ENCODE results near the gene PYHIN1. TPM values are rescaled to one million over a fixed set of nuclear protein-coding genes. Genes with fewer than 3 reads are reported as not detected.
"Not testable (repeated sequence)": the region's sequence is repeated elsewhere in the genome, so short reads cannot be mapped to it uniquely, and the experiment has no call there.

PYHIN1 gene
- total and polyA plus RNA-seq, 9 donors: 0.06 to 0.32 (median 0.18) TPM; not detected in 1

GRCh38 chr1:159010391-159010790 lies 79.0 kb downstream of the PYHIN1 start:
- no CpG with 5 or more reads among the region's 5 CpGs for WGBS (ENCODE audit: insufficient coverage)
- H3K27ac ChIP-seq (ENCODE audit: low read length): peak overlapping the region; percentile 97
- no peaks in the 10 kb centered on the region for H3K9me3 ChIP-seq (replicated peaks; ENCODE audit: control insufficient read depth, low read depth, low read length)
- peak; percentile 18 for DNase-seq
- H3K4me1 ChIP-seq (ENCODE audit: control insufficient read depth, insufficient read depth, low read length): peaks cover 8% of the 10 kb centered on the region
- peaks cover under 1% of the 10 kb centered on the region for H3K36me3 ChIP-seq (ENCODE audit: control insufficient read depth, insufficient read depth, low read length)
- H3K27me3 ChIP-seq (ENCODE audit: control insufficient read depth, insufficient read depth, low read length): no peaks in the 10 kb centered on the region
- peak overlapping the region; percentile 53 for H3K4me3 ChIP-seq (ENCODE audit: low read length)

GRCh38 chr1:159011001-159011400 lies 79.6 kb downstream of the PYHIN1 start:
- Histone ChIP-seq H3K27ac (ENCODE audit: low read length) (peak overlapping the region; percentile 97), H3K4me3 (ENCODE audit: low read length) (peak overlapping the region; percentile 53)
- DNase-seq; H3K9me3 ChIP-seq (replicated peaks; ENCODE audit: control insufficient read depth, low read depth, low read length); H3K4me1 ChIP-seq (ENCODE audit: control insufficient read depth, insufficient read depth, low read length); H3K36me3 ChIP-seq (ENCODE audit: control insufficient read depth, insufficient read depth, low read length); H3K27me3 ChIP-seq (ENCODE audit: control insufficient read depth, insufficient read depth, low read length): not testable (repeated sequence)
- 73% methylated on average over 2 of the region's 9 CpGs for WGBS (ENCODE audit: insufficient coverage)

DNA sequence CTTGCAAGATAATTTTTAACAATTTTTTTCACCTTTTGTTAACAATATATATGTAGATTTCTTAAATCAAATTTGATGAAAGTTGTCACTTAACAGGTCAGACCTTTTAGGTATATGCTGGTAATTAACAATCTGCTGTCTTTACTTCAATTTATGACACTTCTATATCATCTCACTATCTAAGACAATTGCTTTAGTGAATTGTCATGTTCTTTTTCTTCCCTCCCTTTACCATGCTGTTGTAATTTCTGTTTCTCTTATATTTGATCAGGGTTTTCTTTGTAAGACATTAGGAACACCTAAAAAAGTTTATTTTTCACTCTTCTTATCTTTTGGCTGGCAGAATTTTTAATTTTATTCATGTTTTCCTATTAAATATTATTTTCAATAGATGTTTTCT lies 80.4 kb downstream of the PYHIN1 start:
- H3K27me3 ChIP-seq (ENCODE audit: control insufficient read depth, insufficient read depth, low read length): no peaks in the 10 kb centered on the region
- H3K4me1 ChIP-seq (ENCODE audit: control insufficient read depth, insufficient read depth, low read length): peaks cover 2% of the 10 kb centered on the region
- H3K36me3 ChIP-seq (ENCODE audit: control insufficient read depth, insufficient read depth, low read length): peaks cover 7% of the 10 kb centered on the region
- DNase-seq: no peak
- peak overlapping the region; percentile 53 for H3K4me3 ChIP-seq (ENCODE audit: low read length)
- H3K9me3 ChIP-seq (replicated peaks; ENCODE audit: control insufficient read depth, low read depth, low read length): no peaks in the 10 kb centered on the region
- H3K27ac ChIP-seq (ENCODE audit: low read length): peak overlapping the region; percentile 63

DNA sequence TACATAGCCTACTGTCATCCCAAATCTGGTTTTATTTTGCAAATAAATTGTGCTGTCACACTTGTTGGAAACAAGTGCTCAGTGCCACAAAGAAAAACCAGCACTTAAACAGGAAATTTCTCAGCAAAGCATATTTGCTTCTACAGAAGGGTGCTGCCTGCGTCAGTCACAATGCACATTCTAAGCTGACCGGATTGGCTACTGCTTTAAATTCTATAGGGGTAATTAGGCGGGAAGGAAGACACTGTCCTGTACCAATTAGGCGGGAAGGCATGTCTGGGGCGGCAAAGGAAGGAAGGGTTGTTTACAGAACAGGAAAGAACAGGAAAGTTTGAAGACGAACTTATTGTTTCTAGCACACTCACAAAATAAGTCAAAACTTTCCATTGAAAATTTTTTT lies 81.1 kb downstream of the PYHIN1 start:
- H3K27me3 ChIP-seq (ENCODE audit: control insufficient read depth, insufficient read depth, low read length): no peaks in the 10 kb centered on the region
- peak overlapping the region; percentile 63 for H3K27ac ChIP-seq (ENCODE audit: low read length)
- no peaks in the 10 kb centered on the region for H3K9me3 ChIP-seq (replicated peaks; ENCODE audit: control insufficient read depth, low read depth, low read length)
- DNase-seq: peak; percentile 69
- peak overlapping the region; percentile 53 for H3K4me3 ChIP-seq (ENCODE audit: low read length)
- WGBS (ENCODE audit: insufficient coverage): no CpG with 5 or more reads among the region's 6 CpGs
- peaks cover 2% of the 10 kb centered on the region for H3K4me1 ChIP-seq (ENCODE audit: control insufficient read depth, insufficient read depth, low read length)
- H3K36me3 ChIP-seq (ENCODE audit: control insufficient read depth, insufficient read depth, low read length): peaks cover 11% of the 10 kb centered on the region

- H3K36me3 ChIP-seq (ENCODE audit: control insufficient read depth, insufficient read depth, low read length): peaks cover 17% of the 10 kb centered on the region
- WGBS (ENCODE audit: insufficient coverage): 100% methylated on average over 1 of the region's 3 CpGs
- H3K27ac ChIP-seq (ENCODE audit: low read length): no peak overlapping the region
- DNase-seq: no peak
- no peaks in the 10 kb centered on the region for H3K9me3 ChIP-seq (replicated peaks; ENCODE audit: control insufficient read depth, low read depth, low read length)
- no peaks in the 10 kb centered on the region for H3K27me3 ChIP-seq (ENCODE audit: control insufficient read depth, insufficient read depth, low read length)
- peaks cover 2% of the 10 kb centered on the region for H3K4me1 ChIP-seq (ENCODE audit: control insufficient read depth, insufficient read depth, low read length)
- no peak overlapping the region for H3K4me3 ChIP-seq (ENCODE audit: low read length)
Measured at GRCh38 chr1:159014003-159014571, 82.7 kb downstream of the PYHIN1 start.

DNA sequence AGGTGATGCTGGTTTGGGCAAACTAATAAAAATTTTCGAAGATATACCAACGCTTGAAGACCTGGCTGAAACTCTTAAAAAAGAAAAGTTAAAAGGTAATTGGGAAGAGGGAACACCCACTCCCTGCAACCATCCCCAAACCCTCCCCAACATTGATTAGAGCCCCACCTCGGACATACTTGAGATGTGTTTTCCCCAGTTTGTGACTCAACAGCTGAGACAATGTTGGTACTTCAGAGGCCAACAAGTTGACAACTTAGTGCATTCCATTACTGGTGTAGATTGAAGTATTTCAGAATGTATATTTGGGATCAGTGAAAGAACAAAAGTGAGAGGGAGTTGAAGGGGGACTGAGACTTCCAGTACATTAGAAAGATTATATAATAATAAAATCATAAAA lies 83.5 kb downstream of the PYHIN1 start:
- DNase-seq: no peak
- WGBS (ENCODE audit: insufficient coverage): no CpG with 5 or more reads among the region's 3 CpGs
- Histone ChIP-seq H3K36me3 (ENCODE audit: control insufficient read depth, insufficient read depth, low read length) (peaks cover 21% of the 10 kb centered on the region), H3K4me1 (ENCODE audit: control insufficient read depth, insufficient read depth, low read length) (no peaks in the 10 kb centered on the region), H3K27ac (ENCODE audit: low read length) (no peak overlapping the region), H3K9me3 (replicated peaks; ENCODE audit: control insufficient read depth, low read depth, low read length) (no peaks in the 10 kb centered on the region), H3K4me3 (ENCODE audit: low read length) (no peak overlapping the region), H3K27me3 (ENCODE audit: control insufficient read depth, insufficient read depth, low read length) (no peaks in the 10 kb centered on the region)

GRCh38 chr1:159015440-159015909 lies 84.1 kb downstream of the PYHIN1 start:
- no peaks in the 10 kb centered on the region for H3K9me3 ChIP-seq (replicated peaks; ENCODE audit: control insufficient read depth, low read depth, low read length)
- 53% methylated on average over 2 of the region's 4 CpGs for WGBS (ENCODE audit: insufficient coverage)
- H3K27ac ChIP-seq (ENCODE audit: low read length): peak overlapping the region; percentile 31
- H3K4me3 ChIP-seq (ENCODE audit: low read length): no peak overlapping the region
- H3K4me1 ChIP-seq (ENCODE audit: control insufficient read depth, insufficient read depth, low read length): no peaks in the 10 kb centered on the region
- no peaks in the 10 kb centered on the region for H3K27me3 ChIP-seq (ENCODE audit: control insufficient read depth, insufficient read depth, low read length)
- H3K36me3 ChIP-seq (ENCODE audit: control insufficient read depth, insufficient read depth, low read length): peaks cover 23% of the 10 kb centered on the region
- peak; percentile 86 for DNase-seq

DNA sequence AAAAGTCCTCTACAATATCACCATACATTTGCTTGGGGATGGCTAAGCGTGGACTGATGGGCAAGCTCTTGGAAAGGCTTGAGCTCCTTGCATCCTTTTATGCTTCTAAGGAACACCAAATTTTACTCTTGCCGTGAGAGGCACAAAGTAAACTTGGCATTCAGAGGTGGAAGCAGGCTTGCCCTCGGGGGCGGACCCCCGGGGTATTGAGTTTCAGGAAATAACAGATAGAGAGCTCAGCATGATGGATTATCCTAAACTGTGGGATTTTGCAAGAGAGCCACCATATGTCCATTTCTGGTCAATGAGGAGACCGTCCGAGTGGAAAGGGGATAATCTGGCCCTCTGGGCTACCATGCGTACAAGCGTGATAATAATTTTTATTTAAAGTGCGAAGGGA lies 92.4 kb downstream of the PYHIN1 start:
- H3K4me3 ChIP-seq (ENCODE audit: low read length): no peak overlapping the region
- H3K4me1 ChIP-seq (ENCODE audit: control insufficient read depth, insufficient read depth, low read length): no peaks in the 10 kb centered on the region
- H3K27ac ChIP-seq (ENCODE audit: low read length): no peak overlapping the region
- no peak for DNase-seq
- peaks cover 16% of the 10 kb centered on the region for H3K36me3 ChIP-seq (ENCODE audit: control insufficient read depth, insufficient read depth, low read length)
- no peaks in the 10 kb centered on the region for H3K9me3 ChIP-seq (replicated peaks; ENCODE audit: control insufficient read depth, low read depth, low read length)
- 75% methylated on average over 6 of the region's 10 CpGs for WGBS (ENCODE audit: insufficient coverage)
- H3K27me3 ChIP-seq (ENCODE audit: control insufficient read depth, insufficient read depth, low read length): no peaks in the 10 kb centered on the region

DNA sequence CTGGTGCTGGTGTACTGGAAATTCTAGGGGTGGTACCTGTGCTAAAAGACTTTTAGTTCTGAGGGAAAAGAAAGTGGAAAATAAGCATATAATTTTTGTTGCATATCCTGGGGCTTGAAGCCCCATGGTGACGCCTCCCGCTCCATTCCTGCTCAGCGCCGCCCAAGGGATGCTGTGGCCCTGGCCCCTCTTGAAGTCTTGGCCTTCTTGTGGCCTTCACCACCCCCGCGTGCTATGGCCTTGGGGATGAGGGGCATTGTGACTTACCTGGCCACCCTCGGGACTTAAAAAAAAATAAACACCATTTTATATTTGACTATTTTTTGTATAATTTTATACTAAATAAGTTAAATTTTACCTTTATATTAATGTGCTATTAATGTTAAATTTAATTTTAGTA lies 93.7 kb downstream of the PYHIN1 start:
- Histone ChIP-seq H3K36me3 (ENCODE audit: control insufficient read depth, insufficient read depth, low read length) (peaks cover 11% of the 10 kb centered on the region), H3K27ac (ENCODE audit: low read length) (no peak overlapping the region), H3K27me3 (ENCODE audit: control insufficient read depth, insufficient read depth, low read length) (no peaks in the 10 kb centered on the region), H3K9me3 (replicated peaks; ENCODE audit: control insufficient read depth, low read depth, low read length) (no peaks in the 10 kb centered on the region), H3K4me1 (ENCODE audit: control insufficient read depth, insufficient read depth, low read length) (no peaks in the 10 kb centered on the region), H3K4me3 (ENCODE audit: low read length) (no peak overlapping the region)
- no peak for DNase-seq
- 96% methylated on average over 4 of the region's 7 CpGs for WGBS (ENCODE audit: insufficient coverage)

Data from muscle of leg (tissue), 11 donors.